ENCODE measurements around the gene GPR137. TPM values are rescaled to one million over a fixed set of nuclear protein-coding genes. Genes with fewer than 3 reads are reported as not detected.
A peak's percentile ranks its signal among the peaks of the same experiment; 100 is the strongest.

The GPR137 gene
- total and polyA plus RNA-seq, 2 donors from 2014 or later = 44.0 to 48.4 TPM

DNA sequence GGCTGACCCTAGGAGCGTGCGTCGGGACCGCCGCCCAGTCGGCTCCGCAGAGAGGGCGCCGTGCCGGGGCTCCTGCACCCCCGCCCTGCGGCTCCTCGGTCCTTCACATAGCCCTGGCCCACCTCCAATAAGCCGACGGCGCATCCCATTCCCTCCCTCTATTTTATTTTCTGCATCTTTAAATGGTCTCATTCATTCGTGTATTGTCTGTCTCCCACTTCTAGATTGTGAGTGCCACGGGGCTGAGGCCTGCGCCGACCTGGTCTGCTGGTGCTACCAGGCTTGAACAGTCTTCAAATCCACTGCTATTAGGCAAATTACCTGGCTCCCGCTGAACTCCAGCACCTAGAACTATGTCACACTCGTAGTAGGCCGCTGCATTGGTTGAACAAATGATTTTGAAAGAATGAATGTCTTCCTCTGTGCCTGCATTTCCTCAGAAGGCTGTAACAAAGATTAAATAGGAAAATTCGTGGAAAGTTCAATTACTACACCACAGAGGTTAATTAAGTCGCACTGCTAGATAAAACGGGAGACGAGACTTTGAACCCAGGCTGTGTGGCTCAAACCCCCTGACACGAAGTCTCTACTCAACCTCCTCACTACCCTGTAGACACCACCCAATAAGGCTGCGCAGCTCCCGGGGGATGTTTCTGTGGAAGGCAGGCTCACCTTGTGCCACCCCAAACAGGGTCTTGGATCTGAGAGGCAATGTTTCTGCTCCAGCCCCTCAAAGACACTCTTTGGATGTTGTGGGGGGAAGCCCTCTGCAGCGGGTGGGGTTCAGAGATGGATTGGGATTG, 37.7 kb upstream of the GPR137 start:
- H3K9me3 ChIP-seq (ENCODE audit: control insufficient read depth in 2 of 3, insufficient read depth in 1 of 3, low read length in 3 of 3) = no peaks in the 10 kb centered on the region
- peak overlapping the region; percentile 89 to 91 for H3K27ac ChIP-seq (ENCODE audit: low read depth in 2 of 2, low read length in 2 of 2)
- H3K27me3 ChIP-seq (ENCODE audit: control insufficient read depth, insufficient read depth, low read length) = no peaks in the 10 kb centered on the region
- H3K9ac ChIP-seq (ENCODE audit: low read length in 3 of 3) = peak overlapping the region in 1 of 3 donors; percentile 48
- peaks cover 0 to 9% (median 4%) of the 10 kb centered on the region in 3 donors for H3K36me3 ChIP-seq (ENCODE audit: control insufficient read depth in 2 of 3, insufficient read depth in 3 of 3, low read length in 3 of 3)
- FAIRE-seq = no peak
- no peak for DNase-seq
- TF ChIP-seq, protein P1, sequence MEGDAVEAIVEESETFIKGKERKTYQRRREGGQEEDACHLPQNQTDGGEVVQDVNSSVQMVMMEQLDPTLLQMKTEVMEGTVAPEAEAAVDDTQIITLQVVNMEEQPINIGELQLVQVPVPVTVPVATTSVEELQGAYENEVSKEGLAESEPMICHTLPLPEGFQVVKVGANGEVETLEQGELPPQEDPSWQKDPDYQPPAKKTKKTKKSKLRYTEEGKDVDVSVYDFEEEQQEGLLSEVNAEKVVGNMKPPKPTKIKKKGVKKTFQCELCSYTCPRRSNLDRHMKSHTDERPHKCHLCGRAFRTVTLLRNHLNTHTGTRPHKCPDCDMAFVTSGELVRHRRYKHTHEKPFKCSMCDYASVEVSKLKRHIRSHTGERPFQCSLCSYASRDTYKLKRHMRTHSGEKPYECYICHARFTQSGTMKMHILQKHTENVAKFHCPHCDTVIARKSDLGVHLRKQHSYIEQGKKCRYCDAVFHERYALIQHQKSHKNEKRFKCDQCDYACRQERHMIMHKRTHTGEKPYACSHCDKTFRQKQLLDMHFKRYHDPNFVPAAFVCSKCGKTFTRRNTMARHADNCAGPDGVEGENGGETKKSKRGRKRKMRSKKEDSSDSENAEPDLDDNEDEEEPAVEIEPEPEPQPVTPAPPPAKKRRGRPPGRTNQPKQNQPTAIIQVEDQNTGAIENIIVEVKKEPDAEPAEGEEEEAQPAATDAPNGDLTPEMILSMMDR (IDR thresholded peaks at IDR 0.05; ENCODE audit: borderline replicate concordance, extremely low read depth, insufficient read depth) = no peak
- peaks cover 0 to 39% (median 5%) of the 10 kb centered on the region in 3 donors for H3K4me1 ChIP-seq (ENCODE audit: control insufficient read depth in 2 of 3, insufficient read depth in 2 of 3, low read depth in 1 of 3, low read length in 3 of 3)
- intact Hi-C loops (cut with DNase I) = no loop called here
- peak overlapping the region in 2 of 3 donors; percentile 18 to 97 for H3K4me3 ChIP-seq (ENCODE audit: low read length in 3 of 3)

DNA sequence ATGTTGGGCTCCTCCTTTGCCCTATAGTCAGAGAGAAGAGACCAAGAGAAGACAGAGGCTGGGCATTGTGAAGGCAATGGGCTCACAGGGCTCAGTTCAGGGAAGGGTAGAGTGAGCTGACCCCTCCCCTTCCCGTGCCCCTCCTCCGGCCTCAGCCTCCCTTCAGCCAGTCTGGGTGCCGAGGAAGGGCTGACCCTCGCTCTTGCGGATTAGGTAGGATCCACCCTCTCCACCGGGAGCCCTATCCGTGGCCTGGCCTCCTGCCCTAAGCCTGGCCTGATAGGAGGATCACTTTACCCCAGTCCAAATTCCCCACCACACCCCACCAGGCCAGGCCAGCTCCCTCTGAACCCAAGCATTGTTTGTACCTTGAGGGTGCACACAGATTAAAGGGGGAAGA, 37.1 kb upstream of the GPR137 start:
- no peak for DNase-seq
- Histone ChIP-seq H3K4me3 (ENCODE audit: low read length in 3 of 3) (no peak overlapping the region), H3K9ac (ENCODE audit: low read length in 3 of 3) (no peak overlapping the region), H3K27ac (ENCODE audit: low read depth in 2 of 2, low read length in 2 of 2) (no peak overlapping the region), H3K27me3 (ENCODE audit: control insufficient read depth, insufficient read depth, low read length) (no peaks in the 10 kb centered on the region), H3K36me3 (ENCODE audit: control insufficient read depth in 2 of 3, insufficient read depth in 3 of 3, low read length in 3 of 3) (peaks cover 0 to 6% (median under 1%) of the 10 kb centered on the region in 3 donors), H3K9me3 (ENCODE audit: control insufficient read depth in 2 of 3, insufficient read depth in 1 of 3, low read length in 3 of 3) (no peaks in the 10 kb centered on the region), H3K4me1 (ENCODE audit: control insufficient read depth in 2 of 3, insufficient read depth in 2 of 3, low read depth in 1 of 3, low read length in 3 of 3) (peaks cover 0 to 37% (median 5%) of the 10 kb centered on the region in 3 donors)
- intact Hi-C loops (cut with DNase I) = no loop called here
- FAIRE-seq = no peak
- TF ChIP-seq, protein P1 (IDR thresholded peaks at IDR 0.05; ENCODE audit: borderline replicate concordance, extremely low read depth, insufficient read depth) = no peak

DNA sequence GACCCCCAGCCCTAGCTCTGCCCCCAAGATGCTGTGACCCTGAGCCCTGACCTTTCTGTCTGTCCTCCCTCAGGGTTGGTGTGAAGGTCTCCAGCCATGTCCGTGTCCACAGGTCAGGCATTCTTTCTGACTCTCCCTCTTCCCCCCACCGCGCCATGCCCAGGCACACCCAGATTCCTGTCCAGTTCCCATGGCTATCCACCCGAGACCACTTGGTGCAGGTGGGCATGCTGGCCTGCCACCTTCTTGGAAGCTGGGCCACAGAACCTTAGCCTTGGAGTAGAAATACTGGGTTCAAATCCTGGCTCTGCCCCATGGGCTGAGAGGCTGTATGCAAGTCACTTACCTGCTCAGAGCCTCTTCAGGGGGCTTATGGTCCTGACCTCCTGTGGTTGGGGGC, 36.6 kb upstream of the GPR137 start:
- no peak overlapping the region for H3K27ac ChIP-seq (ENCODE audit: low read depth in 2 of 2, low read length in 2 of 2)
- H3K9me3 ChIP-seq (ENCODE audit: control insufficient read depth in 2 of 3, insufficient read depth in 1 of 3, low read length in 3 of 3) = no peaks in the 10 kb centered on the region
- peaks cover 0 to 1% (median 0%) of the 10 kb centered on the region in 3 donors for H3K36me3 ChIP-seq (ENCODE audit: control insufficient read depth in 2 of 3, insufficient read depth in 3 of 3, low read length in 3 of 3)
- no peak overlapping the region for H3K4me3 ChIP-seq (ENCODE audit: low read length in 3 of 3)
- FAIRE-seq (no peak), DNase-seq (no peak)
- H3K4me1 ChIP-seq (ENCODE audit: control insufficient read depth in 2 of 3, insufficient read depth in 2 of 3, low read depth in 1 of 3, low read length in 3 of 3) = peaks cover 0 to 37% (median 5%) of the 10 kb centered on the region in 3 donors
- intact Hi-C loops (cut with DNase I) = no loop called here
- no peaks in the 10 kb centered on the region for H3K27me3 ChIP-seq (ENCODE audit: control insufficient read depth, insufficient read depth, low read length)
- H3K9ac ChIP-seq (ENCODE audit: low read length in 3 of 3) = no peak overlapping the region
- TF ChIP-seq, protein P1 (IDR thresholded peaks at IDR 0.05; ENCODE audit: borderline replicate concordance, extremely low read depth, insufficient read depth) = no peak

All from kidney (tissue), 14 donors.